ENCODE data around the gene ACP1. TPM values are rescaled to one million over a fixed set of nuclear protein-coding genes. Genes with fewer than 3 reads are reported as not detected.

The ACP1 gene
- total and polyA plus RNA-seq, 10 of the 15 experiments (the other 5 are each of a cell fraction or from before 2014, with no cell fraction given): 120 to 468 (median 175) TPM

DNA sequence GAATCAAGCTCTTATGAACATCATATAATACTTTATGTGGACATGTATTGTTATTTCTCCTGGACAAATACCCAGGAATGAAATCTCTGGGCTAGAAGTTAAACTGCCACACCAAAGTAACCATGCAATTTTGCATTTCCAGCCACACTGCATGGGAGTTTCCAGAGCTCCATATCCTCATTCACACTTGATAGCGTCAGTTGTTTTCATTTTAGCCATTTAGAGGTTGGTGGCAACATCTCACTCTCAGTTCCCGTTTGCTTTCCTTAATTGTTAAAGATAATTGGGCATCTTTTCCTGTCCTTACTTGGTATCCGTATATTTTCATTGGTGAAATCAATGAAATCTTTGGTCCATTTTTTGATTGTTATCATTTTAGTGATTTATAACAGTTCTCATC, 48.7 kb upstream of the ACP1 start (continued):
- TF ChIP-seq, protein P1, sequence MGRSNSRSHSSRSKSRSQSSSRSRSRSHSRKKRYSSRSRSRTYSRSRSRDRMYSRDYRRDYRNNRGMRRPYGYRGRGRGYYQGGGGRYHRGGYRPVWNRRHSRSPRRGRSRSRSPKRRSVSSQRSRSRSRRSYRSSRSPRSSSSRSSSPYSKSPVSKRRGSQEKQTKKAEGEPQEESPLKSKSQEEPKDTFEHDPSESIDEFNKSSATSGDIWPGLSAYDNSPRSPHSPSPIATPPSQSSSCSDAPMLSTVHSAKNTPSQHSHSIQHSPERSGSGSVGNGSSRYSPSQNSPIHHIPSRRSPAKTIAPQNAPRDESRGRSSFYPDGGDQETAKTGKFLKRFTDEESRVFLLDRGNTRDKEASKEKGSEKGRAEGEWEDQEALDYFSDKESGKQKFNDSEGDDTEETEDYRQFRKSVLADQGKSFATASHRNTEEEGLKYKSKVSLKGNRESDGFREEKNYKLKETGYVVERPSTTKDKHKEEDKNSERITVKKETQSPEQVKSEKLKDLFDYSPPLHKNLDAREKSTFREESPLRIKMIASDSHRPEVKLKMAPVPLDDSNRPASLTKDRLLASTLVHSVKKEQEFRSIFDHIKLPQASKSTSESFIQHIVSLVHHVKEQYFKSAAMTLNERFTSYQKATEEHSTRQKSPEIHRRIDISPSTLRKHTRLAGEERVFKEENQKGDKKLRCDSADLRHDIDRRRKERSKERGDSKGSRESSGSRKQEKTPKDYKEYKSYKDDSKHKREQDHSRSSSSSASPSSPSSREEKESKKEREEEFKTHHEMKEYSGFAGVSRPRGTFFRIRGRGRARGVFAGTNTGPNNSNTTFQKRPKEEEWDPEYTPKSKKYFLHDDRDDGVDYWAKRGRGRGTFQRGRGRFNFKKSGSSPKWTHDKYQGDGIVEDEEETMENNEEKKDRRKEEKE (IDR thresholded peaks at IDR 0.05): no peak
- TF ChIP-seq NFYA (IDR thresholded peaks at IDR 0.05; ENCODE audit: borderline replicate concordance, low read depth, low read length) (no peak), REST (IDR thresholded peaks at IDR 0.05; ENCODE audit: low read depth, low read length) (no peak), NR2C2 (IDR thresholded peaks at IDR 0.05; ENCODE audit: borderline replicate concordance, control insufficient read depth, insufficient read length, low read depth) (no peak), ZNF384 (IDR thresholded peaks at IDR 0.05; ENCODE audit: borderline replicate concordance, low read depth, low read length) (no peak), DPF2 (IDR thresholded peaks at IDR 0.05) (peak; percentile 85), GABPA (IDR thresholded peaks at IDR 0.05; ENCODE audit: low read depth) (no peak), SMC3 (IDR thresholded peaks at IDR 0.05; ENCODE audit: borderline replicate concordance, low read length) (no peak), ZNF24 (IDR thresholded peaks at IDR 0.05) (no peak), BACH1 (IDR thresholded peaks at IDR 0.05; ENCODE audit: borderline replicate concordance) (no peak), TAF1 (IDR thresholded peaks at IDR 0.05; ENCODE audit: borderline replicate concordance, low read depth, low read length) (no peak), PAX5 (IDR thresholded peaks at IDR 0.05; ENCODE audit: borderline replicate concordance, low read depth, low read length) (no peak), RFX5 (IDR thresholded peaks at IDR 0.05; ENCODE audit: low read depth, low read length) (no peak), EP300 (IDR thresholded peaks at IDR 0.05; ENCODE audit: borderline replicate concordance in 1 of 2, control insufficient read depth in 1 of 2, low read depth in 2 of 2, low read length in 2 of 2) (peak in 1 of 2 experiments; percentile 51; a peak in 1 of 4 replicates), CBX5 (IDR thresholded peaks at IDR 0.05; ENCODE audit: low read depth) (no peak), SPI1 (IDR thresholded peaks at IDR 0.05; ENCODE audit: borderline replicate concordance, insufficient read depth, low read depth, low read length) (peak; percentile 74; the same call in 1 of the 2 replicates)
- TF ChIP-seq, protein P2, sequence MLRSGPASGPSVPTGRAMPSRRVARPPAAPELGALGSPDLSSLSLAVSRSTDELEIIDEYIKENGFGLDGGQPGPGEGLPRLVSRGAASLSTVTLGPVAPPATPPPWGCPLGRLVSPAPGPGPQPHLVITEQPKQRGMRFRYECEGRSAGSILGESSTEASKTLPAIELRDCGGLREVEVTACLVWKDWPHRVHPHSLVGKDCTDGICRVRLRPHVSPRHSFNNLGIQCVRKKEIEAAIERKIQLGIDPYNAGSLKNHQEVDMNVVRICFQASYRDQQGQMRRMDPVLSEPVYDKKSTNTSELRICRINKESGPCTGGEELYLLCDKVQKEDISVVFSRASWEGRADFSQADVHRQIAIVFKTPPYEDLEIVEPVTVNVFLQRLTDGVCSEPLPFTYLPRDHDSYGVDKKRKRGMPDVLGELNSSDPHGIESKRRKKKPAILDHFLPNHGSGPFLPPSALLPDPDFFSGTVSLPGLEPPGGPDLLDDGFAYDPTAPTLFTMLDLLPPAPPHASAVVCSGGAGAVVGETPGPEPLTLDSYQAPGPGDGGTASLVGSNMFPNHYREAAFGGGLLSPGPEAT (IDR thresholded peaks at IDR 0.05; ENCODE audit: low read depth): peak; percentile 85
- TF ChIP-seq, protein P3, sequence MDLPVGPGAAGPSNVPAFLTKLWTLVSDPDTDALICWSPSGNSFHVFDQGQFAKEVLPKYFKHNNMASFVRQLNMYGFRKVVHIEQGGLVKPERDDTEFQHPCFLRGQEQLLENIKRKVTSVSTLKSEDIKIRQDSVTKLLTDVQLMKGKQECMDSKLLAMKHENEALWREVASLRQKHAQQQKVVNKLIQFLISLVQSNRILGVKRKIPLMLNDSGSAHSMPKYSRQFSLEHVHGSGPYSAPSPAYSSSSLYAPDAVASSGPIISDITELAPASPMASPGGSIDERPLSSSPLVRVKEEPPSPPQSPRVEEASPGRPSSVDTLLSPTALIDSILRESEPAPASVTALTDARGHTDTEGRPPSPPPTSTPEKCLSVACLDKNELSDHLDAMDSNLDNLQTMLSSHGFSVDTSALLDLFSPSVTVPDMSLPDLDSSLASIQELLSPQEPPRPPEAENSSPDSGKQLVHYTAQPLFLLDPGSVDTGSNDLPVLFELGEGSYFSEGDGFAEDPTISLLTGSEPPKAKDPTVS (IDR thresholded peaks at IDR 0.05; ENCODE audit: low read depth, low read length): no peak
- TF ChIP-seq, protein P4, sequence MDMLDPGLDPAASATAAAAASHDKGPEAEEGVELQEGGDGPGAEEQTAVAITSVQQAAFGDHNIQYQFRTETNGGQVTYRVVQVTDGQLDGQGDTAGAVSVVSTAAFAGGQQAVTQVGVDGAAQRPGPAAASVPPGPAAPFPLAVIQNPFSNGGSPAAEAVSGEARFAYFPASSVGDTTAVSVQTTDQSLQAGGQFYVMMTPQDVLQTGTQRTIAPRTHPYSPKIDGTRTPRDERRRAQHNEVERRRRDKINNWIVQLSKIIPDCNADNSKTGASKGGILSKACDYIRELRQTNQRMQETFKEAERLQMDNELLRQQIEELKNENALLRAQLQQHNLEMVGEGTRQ (IDR thresholded peaks at IDR 0.05; ENCODE audit: borderline replicate concordance, low read depth, low read length): no peak
